ENCODE results near the gene SUOX.
"Not testable (repeated sequence)": the region's sequence is repeated elsewhere in the genome, so short reads cannot be mapped to it uniquely, and the experiment has no call there.

Gene SUOX

DNA sequence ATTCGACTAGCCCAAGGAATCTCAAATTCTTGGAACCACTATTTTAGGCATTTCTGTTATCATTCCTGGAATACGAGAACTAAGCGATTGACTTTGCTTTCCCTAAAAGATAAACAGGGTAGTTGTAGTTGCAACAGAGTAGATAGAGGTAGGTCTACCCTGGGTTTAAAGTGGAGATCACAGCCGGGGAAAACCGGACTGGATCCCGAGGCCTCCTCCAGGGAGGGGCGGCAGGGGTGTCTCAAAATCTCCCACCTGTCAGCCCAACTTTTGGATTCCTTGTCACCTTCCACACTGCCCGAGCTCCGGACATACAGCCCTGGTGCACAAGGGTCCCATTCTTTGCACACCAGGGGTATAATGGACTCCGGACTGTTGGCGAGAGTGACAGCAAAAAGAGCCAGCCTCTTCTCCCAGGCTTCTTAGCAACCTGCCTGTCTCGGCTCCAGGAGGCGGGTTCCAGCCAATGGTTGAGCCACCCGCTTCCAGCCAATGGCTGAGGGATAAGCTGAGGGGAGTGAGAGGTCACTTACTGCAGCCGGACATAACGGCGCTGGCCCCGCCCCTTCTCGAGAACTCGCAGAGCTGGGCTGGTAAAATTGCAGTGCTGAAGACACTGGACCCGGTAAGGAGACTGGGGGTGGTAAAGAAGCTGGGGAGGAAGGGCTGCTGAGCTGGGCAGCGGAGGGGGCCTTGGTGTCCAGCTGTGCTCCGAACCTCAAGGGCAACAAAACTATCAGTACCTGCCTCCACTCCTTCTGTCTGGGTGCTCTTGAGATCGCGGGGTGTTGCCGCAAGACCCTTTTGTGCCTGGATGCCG lies at the start of gene SUOX:
SUOX (plus strand) TSS at position 562 of the 820 bp plus-strand sequence. CDS start 4,946 bp downstream, outside the sequence.
- DNase-seq (ENCODE audit: low spot score), result peak; percentile 96

DNA sequence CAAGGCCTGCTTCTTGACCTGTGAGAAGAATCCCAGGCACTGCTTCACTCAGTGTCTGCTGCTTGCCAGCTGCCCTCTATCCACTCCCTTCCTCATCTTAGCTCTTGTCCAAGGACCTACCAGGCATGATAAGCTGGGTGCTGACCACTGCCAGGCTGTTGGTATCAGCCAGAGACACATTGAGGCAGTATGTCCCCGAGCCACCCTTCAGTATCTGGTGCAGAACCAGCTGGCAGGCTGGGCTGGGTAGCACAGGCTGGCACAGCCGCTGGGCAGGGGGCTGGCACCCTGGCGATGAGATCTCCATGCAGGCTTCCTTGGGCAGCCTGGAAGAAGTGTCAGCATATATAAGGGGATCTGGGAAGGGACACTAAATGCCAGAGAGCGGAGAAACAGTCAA lies 41.7 kb upstream of the SUOX start:
- no peak for DNase-seq (ENCODE audit: low spot score)

DNA sequence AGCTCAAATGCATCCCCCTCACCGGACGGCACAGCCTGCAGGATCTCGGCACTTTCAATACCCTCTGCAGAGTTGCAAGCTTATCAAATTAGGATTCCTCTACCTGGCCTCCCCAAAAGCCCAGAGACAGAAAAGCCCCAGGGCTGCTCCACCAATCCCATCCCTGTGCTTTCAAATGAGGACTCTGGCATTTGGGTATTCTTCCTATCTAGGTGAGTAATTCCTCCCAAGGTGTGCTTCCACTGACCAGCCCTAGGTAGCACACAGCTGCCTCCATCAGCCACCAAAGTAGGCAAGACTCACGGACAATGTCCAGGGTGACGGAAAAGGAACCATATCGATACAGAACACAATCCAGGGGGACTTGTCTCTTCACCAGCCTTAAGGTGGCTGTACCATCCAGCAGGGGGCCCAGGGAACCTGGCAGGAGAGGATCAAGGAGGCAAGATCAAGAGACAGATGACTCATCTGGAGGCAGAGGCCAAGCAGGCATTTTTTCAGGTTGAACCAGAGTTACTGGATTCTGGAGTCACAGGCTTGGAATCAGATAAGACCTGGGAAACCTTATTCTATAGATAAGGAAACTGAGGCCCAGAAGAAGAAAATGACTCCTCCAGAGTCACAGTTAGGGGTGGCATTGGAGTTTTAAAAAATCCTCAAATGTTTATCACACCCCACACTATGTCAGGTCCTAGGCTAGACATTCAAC lies 41.1 kb upstream of the SUOX start:
- peak; percentile 69 for DNase-seq (ENCODE audit: low spot score)

DNA sequence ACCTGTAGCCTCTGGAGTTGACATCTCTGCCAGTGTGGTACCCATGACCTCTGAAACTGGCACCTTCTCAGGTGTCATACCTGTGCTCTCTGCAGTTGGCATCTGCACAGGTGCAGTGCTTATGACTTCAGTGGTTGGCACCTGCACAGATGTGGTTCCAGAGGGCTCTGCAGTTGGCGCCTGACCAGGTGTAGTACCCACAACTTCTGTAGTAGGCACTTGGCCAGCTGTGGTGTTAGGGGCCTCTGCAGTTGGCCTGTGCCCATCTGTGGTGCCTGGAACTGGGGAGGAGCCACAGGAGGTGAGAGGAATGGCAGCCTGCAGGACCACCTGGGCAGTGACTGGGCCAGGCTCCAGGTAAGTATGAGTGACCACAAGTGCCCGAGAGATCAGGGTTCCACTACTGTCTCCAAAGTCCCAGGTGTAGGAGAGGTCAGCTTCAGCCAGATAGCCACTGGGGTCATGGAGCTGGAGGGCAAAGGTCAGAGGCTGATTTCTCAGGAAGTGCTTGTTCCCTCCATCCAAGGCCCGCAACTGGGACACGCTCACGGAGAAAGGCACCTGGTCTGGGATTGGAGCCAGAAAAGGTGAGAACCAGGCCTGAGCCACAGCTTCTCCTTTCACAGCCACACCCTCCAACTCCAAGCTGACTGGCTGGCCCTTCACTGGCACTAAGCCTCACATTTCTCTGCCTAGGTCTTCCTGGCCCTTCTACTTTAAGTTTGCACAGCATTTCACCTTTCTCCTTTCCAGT lies 39.8 kb upstream of the SUOX start:
- no peak for DNase-seq (ENCODE audit: low spot score)

DNA sequence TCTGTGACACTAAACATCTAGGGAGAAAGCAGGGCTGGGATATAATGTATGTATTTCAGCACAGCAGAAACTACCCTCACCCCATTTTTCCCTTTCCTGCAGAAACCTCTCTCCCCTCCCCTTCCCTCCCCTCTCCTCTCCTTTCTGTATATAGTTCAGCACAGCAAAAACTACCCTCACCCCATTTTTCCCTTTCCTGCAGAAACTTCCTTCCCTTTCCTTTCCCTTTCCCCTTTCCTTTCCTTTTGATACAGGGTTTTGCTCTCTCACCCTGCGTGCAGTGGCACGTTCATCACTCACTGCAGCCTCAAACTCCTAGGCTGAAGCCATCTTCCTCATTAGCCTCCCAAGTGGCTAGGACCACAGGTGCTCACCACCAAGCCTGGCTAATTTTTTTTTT lies 33.3 kb upstream of the SUOX start:
- no peak for DNase-seq (ENCODE audit: low spot score)

DNA sequence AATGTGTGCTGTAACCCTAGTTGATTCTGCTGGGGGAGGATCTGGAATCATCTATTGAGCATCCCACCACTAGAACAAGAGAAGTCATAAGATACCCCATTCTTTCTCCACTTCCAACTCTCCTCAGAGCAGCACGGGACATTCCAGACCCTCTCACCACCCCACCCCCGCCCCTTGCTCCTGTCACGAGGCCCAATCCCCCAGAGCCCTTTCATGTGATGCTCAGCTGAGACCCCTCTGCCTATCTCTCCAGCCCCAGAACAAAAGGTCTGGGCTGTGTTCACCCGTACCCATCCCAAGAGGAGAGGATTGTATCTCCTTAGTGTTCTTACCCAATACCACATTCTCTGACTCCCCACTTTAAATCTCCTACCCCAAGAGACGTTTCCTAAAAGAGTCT lies 31.8 kb upstream of the SUOX start:
- no peak for DNase-seq (ENCODE audit: low spot score)

DNA sequence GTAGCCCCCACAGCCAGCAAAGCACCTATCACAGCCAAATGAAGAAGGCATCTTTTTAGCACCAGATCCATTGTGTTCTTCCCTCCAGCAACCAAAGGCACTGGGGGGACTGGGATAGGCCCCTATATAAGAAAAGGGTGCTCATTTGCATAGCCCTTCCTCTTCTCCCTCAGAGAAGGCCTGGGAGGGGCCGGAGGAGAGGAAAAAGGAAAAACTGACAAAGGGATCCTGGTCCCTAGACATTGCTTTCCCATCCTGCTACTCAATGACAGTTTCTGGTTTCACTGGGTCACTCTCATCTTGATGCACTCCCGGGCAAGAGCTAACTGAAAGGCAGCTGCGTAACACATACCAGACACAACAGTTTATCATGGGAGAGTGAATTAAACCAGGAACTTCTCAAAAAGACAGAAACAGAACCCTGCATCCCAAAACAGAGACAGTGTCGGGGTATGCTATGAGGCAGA lies 31.1 kb upstream of the SUOX start, which contains the start of gene PMEL:
PMEL (minus strand) TSS at position 102 of the 467 bp plus-strand sequence; CDS start at position 71, 31 bp downstream.
- DNase-seq (ENCODE audit: low spot score), result peak; percentile 21

DNA sequence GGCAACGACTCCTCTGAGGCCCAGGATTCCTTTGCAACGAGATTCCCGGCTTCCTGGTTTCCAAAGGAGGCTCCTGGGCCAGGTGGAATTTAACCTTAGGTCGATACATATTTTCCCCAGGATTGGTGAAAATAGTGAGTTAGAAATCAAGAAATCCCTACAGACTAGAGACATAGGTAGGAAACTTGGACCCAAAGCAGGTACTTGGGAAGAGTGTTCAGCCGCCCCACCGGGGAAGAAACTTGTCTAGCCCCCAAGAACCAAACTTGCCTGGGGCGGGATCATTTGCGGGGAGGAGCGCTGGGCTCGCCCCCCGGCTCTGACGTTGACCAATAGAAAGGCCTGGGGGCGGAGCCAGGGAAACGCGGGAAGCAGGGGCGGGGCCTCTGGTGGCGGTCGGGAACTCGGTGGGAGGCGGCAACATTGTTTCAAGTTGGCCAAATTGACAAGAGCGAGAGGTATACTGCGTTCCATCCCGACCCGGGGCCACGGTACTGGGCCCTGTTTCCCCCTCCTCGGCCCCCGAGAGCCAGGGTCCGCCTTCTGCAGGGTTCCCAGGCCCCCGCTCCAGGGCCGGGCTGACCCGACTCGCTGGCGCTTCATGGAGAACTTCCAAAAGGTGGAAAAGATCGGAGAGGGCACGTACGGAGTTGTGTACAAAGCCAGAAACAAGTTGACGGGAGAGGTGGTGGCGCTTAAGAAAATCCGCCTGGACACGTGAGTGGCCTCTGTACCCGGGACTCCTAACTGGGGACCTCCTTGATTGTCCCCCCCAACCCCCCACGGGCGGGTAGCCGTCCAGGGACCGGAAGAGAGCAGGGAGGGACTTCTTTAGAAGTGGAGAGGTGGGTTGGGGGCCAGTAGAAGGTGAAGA lies 30.4 kb upstream of the SUOX start, which contains the start of gene CDK2:
CDK2 (plus strand) TSS at position 423 of the 874 bp plus-strand sequence; CDS start at position 602, 179 bp downstream.
- DNase-seq (ENCODE audit: low spot score), result peak; percentile 81

DNA sequence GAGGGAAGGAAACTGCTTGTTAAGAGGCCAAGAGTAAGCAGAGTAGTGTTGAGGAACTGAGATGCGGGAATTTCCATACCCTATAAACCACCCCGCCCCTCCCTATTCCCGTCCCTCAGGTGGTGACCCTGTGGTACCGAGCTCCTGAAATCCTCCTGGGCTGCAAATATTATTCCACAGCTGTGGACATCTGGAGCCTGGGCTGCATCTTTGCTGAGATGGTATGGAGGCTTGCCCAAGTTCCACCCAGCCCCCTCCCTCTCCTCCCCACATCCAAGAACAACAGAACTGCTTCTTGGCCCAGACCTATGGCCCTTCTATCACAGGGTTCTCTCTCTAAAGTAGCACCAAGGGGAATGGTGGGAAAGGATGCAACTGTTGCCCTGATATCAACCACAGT lies 27.7 kb upstream of the SUOX start:
- DNase-seq (ENCODE audit: low spot score), result no peak

DNA sequence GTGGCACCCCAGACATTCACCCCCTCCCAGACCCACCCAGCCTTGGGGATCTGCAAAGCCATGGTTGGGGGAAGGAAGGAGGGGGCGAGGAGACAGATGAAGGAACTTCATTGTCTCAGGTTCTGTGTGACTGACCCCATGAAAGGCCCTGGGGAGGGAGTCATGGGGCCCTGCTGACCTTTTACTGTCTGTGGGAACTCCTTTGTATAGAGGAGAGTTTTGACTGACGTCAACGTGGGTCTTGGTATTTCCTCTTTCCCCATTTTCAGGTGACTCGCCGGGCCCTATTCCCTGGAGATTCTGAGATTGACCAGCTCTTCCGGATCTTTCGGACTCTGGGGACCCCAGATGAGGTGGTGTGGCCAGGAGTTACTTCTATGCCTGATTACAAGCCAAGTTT lies 26.3 kb upstream of the SUOX start:
- no peak for DNase-seq (ENCODE audit: low spot score)

DNA sequence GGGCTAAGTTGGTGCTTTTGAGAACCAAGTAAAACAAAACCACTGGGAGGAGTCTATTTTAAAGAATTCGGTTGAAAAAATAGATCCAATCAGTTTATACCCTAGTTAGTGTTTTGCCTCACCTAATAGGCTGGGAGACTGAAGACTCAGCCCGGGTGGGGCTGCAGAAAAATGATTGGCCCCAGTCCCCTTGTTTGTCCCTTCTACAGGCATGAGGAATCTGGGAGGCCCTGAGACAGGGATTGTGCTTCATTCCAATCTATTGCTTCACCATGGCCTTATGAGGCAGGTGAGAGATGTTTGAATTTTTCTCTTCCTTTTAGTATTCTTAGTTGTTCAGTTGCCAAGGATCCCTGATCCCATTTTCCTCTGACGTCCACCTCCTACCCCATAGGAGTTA lies 25.0 kb upstream of the SUOX start:
- DNase-seq (ENCODE audit: low spot score), result peak; percentile 33

DNA sequence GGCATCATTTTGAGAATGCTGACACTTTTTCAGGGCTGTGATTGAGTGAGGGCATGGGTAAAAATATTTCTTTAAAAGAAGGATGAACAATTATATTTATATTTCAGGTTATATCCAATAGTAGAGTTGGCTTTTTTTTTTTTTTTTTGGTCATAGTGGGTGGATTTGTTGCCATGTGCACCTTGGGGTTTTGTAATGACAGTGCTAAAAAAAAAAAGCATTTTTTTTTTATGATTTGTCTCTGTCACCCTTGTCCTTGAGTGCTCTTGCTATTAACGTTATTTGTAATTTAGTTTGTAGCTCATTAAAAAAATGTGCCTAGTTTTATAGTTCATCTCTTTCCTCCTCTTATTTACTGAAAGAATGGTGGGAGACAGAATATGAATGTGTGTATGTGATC lies 24.6 kb upstream of the SUOX start:
- DNase-seq (ENCODE audit: low spot score), result no peak

DNA sequence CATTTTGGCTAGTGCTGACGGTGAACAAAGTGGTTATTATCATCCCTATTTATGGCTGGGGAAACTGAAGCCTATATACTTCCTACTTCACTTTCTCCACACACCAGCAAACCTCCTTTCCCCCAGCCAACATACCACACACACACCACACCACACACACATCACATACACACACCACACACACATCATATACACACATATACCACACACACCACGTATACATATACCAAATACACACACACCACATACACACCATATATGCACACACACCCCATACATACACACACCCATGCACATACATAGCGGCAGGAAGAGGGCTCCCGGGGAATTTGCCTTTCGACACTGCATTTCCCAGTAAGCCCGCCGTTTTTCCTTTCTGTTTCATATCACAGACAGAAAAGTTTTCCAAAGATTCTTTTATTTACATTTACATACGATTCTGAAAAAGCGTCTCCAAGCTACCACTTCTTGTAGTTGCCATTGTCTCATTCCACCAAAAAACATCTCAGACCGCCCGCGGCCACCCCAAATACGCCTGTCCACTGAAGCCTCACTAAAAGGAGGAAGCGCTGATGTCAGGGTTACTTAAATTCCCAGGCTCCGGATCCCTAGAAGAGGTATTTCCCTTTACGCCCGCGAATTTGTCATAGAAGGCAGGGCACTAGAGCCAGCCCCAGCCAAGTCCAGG lies 24.0 kb upstream of the SUOX start:
- DNase-seq (ENCODE audit: low spot score), result peak; percentile 54

DNA sequence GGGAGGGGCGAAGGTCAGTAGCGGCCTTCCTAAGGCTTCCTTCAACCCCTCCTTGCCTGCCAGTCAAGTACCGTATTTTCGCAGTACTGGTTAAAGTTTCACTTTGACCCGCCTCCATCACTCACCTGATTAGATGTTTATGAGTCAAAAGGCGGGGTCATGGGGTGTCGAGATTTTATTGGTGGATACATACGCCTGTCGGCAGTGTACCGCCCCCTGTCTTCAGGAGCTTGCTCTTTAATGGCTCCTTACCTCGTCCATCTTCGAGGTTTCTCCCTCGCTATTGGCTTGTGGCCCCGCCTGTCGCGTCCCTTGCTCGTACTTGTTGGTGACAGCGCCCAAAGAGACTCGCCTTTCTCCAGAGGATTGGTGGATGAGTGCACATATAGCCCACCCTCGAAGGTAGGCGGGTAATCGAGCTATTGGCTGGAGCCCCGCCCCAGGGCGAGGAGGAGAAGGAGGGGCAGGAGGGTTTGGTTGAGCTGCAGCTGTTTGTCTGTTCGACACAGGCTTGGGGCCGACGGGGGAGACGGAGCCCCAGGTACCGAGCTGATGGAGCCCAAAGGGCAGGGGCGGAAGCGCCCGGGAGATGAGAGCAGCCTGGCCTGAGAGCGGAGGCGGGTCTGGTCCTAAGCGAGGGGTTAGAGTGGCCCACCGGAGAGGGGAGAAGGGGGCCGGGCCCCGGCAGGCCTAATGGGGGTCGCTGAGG lies 23.3 kb upstream of the SUOX start, which contains the start of gene RAB5B:
RAB5B (plus strand) TSS at position 480 of the 709 bp plus-strand sequence. CDS start 12,883 bp downstream, outside the sequence.
- DNase-seq (ENCODE audit: low spot score), result peak; percentile 100

DNA sequence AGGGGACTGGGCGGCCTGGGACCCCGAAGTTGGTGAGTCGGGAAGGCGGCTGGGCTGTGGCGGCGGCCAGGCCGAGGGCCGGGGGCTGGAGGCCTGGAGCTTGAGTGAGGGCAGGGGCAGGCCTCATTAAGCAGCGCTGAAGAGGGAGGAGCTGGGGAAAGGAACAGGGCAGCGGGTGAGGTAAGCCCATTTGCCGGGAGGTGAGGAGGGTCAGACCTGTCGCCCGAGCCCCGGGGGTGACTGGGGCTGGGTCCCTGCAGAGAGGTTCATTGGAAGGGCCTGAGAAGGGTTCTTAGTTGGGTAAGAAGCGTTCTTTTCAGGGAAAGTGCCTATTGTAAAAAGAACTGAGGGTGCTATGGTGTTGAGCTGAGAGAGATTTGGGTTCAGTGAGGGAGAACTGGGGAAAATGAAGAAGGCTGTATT lies 22.8 kb upstream of the SUOX start:
- peak; percentile 48 for DNase-seq (ENCODE audit: low spot score)

DNA sequence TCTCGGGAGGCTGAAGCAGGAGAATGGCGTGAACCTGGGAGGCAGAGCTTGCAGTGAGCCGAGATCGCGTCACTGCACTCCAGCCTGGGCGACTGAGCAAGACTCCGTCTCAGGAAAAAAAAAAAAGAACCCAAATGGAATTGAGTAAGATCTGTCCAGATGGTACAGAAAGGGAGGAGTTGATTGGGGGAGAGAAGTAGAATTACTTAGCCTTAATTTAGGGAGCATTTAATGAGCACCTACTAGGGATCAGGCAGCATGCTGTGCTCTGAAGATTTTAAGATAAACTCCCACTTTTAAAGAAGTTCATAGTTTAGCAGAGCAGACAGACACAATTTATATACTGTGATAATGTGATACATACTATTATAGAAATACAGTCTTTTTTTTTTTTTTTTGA lies 18.7 kb upstream of the SUOX start:
- DNase-seq (ENCODE audit: low spot score), result no peak

DNA sequence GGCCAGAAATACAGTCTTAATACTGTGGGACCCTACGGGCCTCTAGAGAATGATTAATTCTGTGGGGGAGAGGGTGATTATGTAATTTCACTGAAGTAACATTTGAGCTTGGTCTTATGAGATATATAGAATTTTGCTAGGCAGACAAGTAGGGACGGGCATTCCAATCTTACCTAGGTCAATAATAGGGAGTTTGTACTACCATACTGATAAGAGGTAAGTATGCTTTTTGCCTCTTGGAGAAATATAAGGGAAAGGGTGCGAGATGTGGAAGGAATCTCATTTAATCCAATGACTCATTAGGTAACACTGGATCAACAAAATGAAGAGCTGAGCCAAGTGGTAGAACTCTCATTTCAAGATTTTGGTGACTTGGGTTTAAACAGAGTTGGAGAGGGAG lies 18.0 kb upstream of the SUOX start:
- no peak for DNase-seq (ENCODE audit: low spot score)

DNA sequence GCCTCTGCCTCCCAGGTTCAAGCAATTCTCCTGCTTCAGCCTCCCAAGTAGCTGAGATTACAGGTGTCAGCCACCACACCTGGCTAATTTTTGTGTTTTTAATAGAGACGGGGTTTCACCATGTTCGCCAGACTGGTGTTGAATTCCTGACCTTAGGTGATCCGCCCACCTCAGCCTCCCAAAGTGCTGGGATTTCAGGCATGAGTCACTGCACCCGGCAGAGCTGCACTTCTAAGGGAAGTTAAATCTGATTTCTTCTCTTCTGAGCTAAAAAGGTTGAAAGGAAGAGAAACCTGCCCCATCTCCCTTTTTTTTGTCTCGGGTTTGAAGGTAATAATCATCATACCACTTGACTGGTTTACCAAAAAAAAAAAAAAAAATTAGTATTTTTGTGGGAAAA lies 15.2 kb upstream of the SUOX start:
- DNase-seq (ENCODE audit: low spot score), result not testable (repeated sequence)

DNA sequence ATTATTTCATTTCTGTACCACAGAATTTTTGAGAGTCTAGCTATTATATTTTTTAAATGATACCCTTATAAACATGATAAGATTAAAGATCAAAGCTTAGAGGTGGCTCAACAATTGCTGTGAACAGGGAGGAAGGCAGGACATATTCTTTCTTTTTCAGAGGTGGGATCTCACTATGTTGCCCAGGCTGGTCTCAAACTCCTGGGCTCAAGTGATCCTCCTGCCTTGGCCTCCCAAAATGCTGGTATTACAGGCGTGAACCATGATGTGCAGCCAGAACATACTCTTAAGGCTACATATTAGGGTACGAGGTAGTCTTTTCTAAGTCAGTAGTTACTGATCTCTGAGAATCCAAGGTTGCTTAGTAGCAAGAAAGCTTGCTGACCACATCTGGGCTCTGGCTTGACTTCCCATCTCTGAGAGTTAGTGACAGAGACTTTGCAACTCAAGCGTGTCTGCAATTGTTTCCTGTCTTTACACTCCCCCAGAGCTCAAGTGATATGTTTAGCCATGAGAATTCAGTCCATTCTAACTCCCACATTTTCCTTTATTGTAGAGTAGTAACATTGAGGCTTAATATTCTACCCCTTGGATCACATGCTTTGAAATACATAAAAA lies 14.6 kb upstream of the SUOX start:
- DNase-seq (ENCODE audit: low spot score), result no peak
